ENCODE measurements around the gene CLC.
A peak's percentile ranks its signal among the peaks of the same experiment; 100 is the strongest.
"Not testable (repeated sequence)": the region's sequence is repeated elsewhere in the genome, so short reads cannot be mapped to it uniquely, and the experiment has no call there.

CLC gene

DNA sequence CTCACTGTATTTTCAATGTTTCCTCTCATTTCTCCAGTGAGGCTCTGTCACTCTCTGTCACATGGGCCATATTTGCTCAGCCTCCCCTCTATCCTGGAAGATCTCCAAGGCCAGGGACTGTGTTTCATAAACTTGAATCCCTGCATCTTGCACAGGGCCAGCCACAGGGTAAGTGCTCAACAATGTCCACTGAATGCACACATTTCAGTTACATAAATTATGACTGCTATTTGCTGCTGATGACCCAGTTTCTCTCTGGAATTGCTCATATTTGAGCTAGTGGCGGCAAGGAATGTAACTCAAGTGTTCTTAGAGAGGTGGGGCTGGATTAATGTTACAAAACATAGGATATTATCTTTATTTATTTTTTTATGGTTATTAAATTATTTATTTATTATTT is 6.1 kb downstream of the CLC start:
- no peaks in the 10 kb centered on the region for H3K36me3 ChIP-seq
- no peaks in the 10 kb centered on the region for H4K20me1 ChIP-seq
- H3K9ac ChIP-seq = no peak overlapping the region
- no peaks in the 10 kb centered on the region for H3K9me3 ChIP-seq
- no peak for TF ChIP-seq Cebpa-rat (IDR thresholded peaks at IDR 0.05)
- H3K4me2 ChIP-seq = no peak overlapping the region
- no peak overlapping the region for H3K27ac ChIP-seq
- H3K27me3 ChIP-seq = no peaks in the 10 kb centered on the region
- H3K4me3 ChIP-seq = no peak overlapping the region
- no peaks in the 10 kb centered on the region for H3K4me1 ChIP-seq

DNA sequence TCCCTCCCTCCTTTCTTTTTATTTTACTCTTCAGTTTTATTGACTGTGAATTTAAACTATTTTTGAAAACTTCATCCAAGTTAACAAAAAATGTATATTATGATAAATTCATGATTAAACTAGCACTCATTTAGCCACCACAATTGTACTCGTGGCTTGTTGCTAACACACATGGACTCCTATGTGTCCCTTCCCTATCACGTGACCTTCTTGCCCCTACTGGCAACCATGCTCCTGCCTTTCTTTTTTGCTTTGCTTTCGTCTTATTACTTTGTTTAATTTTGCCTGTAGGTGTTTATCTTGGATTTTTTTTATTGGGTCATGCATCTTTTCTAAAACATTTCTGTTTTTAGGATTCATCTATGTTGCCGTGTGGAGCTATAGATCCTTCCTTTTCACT is 8.2 kb downstream of the CLC start:
- Histone ChIP-seq H3K27me3 (no peaks in the 10 kb centered on the region), H3K9ac (no peak overlapping the region), H3K36me3 (no peaks in the 10 kb centered on the region), H4K20me1 (no peaks in the 10 kb centered on the region), H3K4me2 (no peak overlapping the region), H3K27ac (no peak overlapping the region), H3K4me3 (no peak overlapping the region), H3K9me3 (no peaks in the 10 kb centered on the region), H3K4me1 (no peaks in the 10 kb centered on the region)
- TF ChIP-seq Cebpa-rat (IDR thresholded peaks at IDR 0.05) = no peak

DNA sequence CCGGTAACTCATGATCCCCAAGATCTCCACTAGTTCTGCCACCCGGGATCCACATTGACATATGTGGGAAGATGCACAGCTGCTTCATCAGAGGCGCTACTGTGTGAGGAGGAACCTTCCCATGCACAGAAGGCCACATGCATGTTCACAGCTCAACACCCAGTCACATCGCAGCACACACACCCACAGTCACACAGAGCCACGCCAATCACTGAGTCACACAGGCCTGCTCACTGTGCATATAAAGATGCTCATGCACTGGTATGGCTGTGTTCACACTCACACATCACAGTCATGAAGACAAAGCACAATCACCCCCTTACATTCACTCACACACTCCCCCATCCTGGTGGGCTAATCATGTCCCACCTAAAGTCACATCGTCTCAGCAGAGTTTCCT is 9.8 kb downstream of the CLC start:
- no peak overlapping the region for H3K27ac ChIP-seq
- no peak overlapping the region for H3K4me3 ChIP-seq

DNA sequence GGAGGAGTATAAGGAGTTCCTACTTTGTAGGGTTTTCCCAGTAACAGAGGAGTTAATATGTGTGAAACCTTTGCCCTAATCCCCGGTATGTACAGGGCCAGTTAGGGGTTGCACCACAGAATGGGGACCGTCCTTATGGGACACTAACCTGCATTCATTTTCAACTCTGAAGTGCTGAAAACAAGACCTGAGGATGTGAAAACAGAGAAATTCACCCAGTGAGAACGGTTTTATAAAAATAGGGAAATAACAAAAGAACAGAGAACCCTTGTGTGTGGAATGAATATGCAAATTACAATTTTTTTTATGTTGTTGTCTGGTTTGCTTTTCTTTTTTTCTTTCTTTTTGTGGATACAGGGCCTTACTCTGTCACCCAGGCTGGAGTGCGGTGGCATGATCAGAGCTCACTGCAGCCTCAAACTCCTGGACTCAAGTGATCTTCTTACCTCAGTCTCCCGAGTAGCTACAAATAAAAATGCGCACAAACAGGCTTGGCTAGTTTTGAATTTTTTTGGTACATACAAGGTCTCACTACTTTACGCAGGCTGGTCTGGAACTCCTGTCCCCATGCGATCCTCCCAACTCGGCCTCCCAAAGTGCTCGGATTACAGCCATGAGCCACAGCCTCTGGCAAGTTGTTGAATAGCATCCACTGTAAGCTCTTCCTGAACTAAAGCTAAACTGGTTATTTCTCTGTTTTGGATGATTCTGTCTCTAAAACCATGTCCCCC is 10.6 kb downstream of the CLC start:
- Histone ChIP-seq H3K27me3 (no peaks in the 10 kb centered on the region), H3K4me3 (no peak overlapping the region), H3K27ac (no peak overlapping the region), H3K4me2 (no peak overlapping the region), H3K9me3 (no peaks in the 10 kb centered on the region), H3K4me1 (no peaks in the 10 kb centered on the region), H3K36me3 (no peaks in the 10 kb centered on the region), H3K9ac (no peak overlapping the region), H4K20me1 (no peaks in the 10 kb centered on the region)
- no peak for TF ChIP-seq Cebpa-rat (IDR thresholded peaks at IDR 0.05)

More for the DNA sequence above, 9.8 kb downstream of the CLC start:
- H3K9ac ChIP-seq = no peak overlapping the region
- no peak overlapping the region for H3K4me2 ChIP-seq
- H4K20me1 ChIP-seq = no peaks in the 10 kb centered on the region
- no peak for TF ChIP-seq Cebpa-rat (IDR thresholded peaks at IDR 0.05)
- H3K4me1 ChIP-seq = no peaks in the 10 kb centered on the region
- H3K27me3 ChIP-seq = no peaks in the 10 kb centered on the region
- H3K9me3 ChIP-seq = no peaks in the 10 kb centered on the region
- no peaks in the 10 kb centered on the region for H3K36me3 ChIP-seq

DNA sequence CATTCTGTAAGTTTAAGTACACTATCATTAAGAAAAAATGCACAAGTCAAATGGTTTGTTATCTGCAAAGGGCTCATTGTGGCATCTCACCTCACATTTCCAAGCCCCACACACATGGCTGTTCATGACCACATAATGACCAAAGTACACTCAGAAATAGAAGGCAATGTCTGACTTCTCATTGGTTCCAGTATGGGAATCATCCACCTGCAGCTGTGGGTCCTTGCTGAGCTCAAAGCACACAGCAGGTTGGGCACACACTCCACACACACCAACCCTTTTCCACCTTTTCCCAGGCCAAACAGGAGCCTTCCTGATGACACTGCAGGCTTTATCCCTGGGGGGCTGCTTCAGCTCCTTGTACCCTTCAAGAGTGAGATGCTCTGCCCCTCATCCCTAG is 11.8 kb downstream of the CLC start:
- H3K9ac ChIP-seq = no peak overlapping the region
- H3K9me3 ChIP-seq = no peaks in the 10 kb centered on the region
- H3K27me3 ChIP-seq = no peaks in the 10 kb centered on the region
- no peaks in the 10 kb centered on the region for H4K20me1 ChIP-seq
- H3K27ac ChIP-seq = no peak overlapping the region
- no peak overlapping the region for H3K4me3 ChIP-seq
- H3K4me1 ChIP-seq = no peaks in the 10 kb centered on the region
- no peak overlapping the region for H3K4me2 ChIP-seq
- no peaks in the 10 kb centered on the region for H3K36me3 ChIP-seq
- TF ChIP-seq Cebpa-rat (IDR thresholded peaks at IDR 0.05) = no peak

DNA sequence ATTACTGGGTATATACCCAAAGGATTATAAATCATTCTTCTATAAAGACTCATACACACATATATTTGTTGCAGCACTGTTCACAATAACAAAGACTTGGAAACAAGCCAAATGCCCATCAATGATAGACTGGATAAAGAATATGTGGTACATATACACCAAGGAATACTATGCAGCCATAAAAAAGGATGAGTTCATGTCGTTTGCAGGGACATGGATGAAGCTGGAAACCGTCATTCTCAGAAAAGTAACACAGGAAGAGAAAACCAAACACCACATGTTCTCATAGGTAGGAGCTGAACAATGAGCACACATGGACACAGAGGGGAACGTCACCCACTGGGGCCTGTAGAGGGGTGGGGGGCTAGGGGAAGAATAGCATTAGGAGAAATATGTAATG is 17.7 kb downstream of the CLC start:
- not testable (repeated sequence) for H3K27me3 ChIP-seq, H3K27ac ChIP-seq, H3K4me1 ChIP-seq, H4K20me1 ChIP-seq, H3K9ac ChIP-seq, H3K4me2 ChIP-seq, H3K4me3 ChIP-seq, H3K9me3 ChIP-seq, H3K36me3 ChIP-seq

DNA sequence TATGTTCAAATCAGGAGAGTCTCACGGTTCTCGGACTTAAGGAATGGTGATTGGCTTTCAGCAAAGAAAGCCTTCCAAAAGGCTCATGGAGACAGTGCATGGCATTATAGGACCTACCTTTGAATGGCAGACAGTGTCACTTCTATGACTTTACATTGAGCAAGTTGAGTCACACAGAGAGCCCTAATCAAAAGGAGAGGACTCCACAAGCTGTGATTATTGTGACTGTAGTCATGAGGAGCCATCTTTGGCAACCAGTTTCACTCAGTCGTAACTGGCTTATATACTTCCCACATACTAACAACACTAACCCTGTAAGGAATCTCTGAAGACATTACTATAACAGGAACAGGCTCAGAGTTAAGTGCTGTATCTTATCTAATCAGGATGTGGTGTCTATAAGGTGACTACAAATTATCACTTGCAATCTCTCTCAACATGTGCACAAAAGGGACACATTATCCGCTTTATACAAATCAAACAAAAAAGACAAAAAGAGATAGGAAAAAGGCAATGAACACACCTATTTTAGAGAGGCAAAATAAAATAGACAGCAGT is 27.4 kb downstream of the CLC start:
- no peaks in the 10 kb centered on the region for H3K9me3 ChIP-seq
- no peak for TF ChIP-seq Cebpa-rat (IDR thresholded peaks at IDR 0.05)
- no peaks in the 10 kb centered on the region for H4K20me1 ChIP-seq
- H3K4me1 ChIP-seq = peaks cover 7% of the 10 kb centered on the region; the same call in 1 of the 2 replicates
- H3K27me3 ChIP-seq = no peaks in the 10 kb centered on the region
- H3K4me2 ChIP-seq = no peak overlapping the region
- no peak overlapping the region for H3K9ac ChIP-seq
- H3K36me3 ChIP-seq = no peaks in the 10 kb centered on the region
- no peak overlapping the region for H3K27ac ChIP-seq
- H3K4me3 ChIP-seq = no peak overlapping the region

DNA sequence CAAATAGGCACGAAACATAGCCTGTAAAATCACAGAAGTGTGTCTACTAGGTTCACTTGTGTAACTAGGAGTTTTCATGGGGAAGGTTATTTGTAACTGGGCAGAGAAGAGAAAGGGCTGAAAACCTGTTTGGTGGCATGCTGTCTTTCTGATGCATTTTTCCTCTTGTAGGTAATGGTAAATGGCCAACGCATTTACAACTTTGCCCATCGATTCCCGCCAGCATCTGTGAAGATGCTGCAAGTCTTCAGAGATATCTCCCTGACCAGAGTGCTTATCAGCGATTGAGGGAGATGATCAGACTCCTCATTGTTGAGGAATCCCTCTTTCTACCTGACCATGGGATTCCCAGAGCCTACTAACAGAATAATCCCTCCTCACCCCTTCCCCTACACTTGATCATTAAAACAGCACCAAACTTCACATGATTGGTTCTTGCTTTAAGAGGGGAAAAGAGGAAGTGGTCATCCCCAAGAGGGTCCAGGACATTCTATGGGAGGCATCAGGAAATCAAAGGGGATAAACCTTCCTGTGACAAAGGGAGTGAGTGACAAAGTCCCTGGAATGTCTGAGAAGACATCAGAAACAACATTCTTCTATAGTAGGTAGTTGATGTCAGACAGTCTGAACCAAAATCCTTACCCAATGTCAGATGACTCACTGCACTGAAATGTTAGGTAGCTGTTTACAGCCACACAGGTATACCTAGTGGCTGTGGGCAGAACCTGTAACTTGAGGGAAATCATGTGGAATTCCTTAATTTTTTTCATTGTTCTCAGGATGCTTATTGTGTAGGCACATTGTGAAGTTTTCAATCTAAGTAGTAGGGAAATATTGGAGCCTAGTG is 28.6 kb downstream of the CLC start:
- Histone ChIP-seq H3K27ac (no peak overlapping the region), H4K20me1 (no peaks in the 10 kb centered on the region), H3K4me1 (peaks cover 7% of the 10 kb centered on the region; the same call in 1 of the 2 replicates), H3K4me3 (no peak overlapping the region), H3K9ac (no peak overlapping the region), H3K27me3 (no peaks in the 10 kb centered on the region), H3K9me3 (no peaks in the 10 kb centered on the region), H3K36me3 (no peaks in the 10 kb centered on the region), H3K4me2 (no peak overlapping the region)
- TF ChIP-seq Cebpa-rat (IDR thresholded peaks at IDR 0.05) = no peak

DNA sequence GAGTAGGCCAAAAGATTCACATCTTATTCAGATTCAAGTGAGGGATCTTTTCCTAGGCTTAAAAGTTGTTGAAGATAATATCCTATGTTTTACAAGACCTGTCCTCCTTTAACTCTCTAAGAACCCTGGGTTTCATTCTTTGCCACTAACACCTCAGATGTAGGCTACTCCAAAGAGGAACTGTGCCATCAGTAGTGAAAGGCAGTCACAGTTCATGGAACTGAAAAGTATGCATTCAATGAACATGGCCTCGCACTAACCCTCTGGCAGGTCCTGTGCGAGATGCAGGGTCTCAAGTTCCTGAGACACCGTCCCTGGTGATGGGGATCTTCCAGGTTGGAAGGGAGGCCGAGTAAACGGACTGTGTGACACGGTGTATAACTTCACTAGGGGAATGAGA is 29.2 kb downstream of the CLC start:
- no peaks in the 10 kb centered on the region for H3K36me3 ChIP-seq
- H3K9ac ChIP-seq = no peak overlapping the region
- TF ChIP-seq Cebpa-rat (IDR thresholded peaks at IDR 0.05) = no peak
- H3K4me3 ChIP-seq = no peak overlapping the region
- H3K27ac ChIP-seq = no peak overlapping the region
- peaks cover 7% of the 10 kb centered on the region; the same call in 1 of the 2 replicates for H3K4me1 ChIP-seq
- no peaks in the 10 kb centered on the region for H3K27me3 ChIP-seq
- no peaks in the 10 kb centered on the region for H3K9me3 ChIP-seq
- no peaks in the 10 kb centered on the region for H4K20me1 ChIP-seq
- no peak overlapping the region for H3K4me2 ChIP-seq

DNA sequence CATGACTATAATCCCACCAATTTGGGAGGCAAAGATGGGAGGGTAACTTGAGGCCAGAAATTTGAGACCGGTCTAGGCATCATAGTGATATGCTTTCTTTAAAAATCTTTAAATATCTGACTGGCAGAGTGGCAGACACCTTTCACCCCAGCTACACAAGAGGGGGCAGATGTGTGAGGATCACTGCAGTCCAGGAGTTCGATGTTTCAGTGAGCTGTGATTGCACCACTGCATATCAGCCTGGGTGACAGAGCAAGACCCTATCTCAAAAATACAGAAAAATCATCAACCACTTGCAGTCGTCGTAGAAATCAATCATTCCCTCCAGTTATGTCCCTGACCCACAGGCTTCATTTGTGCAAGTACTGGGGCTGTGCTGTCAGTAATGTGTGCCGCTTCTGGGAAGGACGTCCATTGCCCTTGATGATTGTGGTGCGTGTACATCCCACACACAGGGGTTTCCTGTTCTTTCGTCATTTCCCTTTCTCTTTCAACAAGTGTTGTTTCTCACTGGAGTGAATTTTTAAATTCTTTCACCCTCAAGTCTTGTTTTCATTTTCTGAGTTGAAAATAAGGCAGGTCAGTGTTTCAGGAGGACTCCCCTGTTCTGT is 32.1 kb downstream of the CLC start:
- no peaks in the 10 kb centered on the region for H4K20me1 ChIP-seq
- peaks cover 7% of the 10 kb centered on the region; the same call in 1 of the 2 replicates for H3K4me1 ChIP-seq
- H3K4me3 ChIP-seq = no peak overlapping the region
- no peaks in the 10 kb centered on the region for H3K9me3 ChIP-seq
- H3K36me3 ChIP-seq = no peaks in the 10 kb centered on the region
- H3K27ac ChIP-seq = no peak overlapping the region
- H3K27me3 ChIP-seq = no peaks in the 10 kb centered on the region
- no peak overlapping the region for H3K9ac ChIP-seq
- TF ChIP-seq Cebpa-rat (IDR thresholded peaks at IDR 0.05) = no peak
- peak overlapping the region; percentile 23 for H3K4me2 ChIP-seq
